GM19467 (cell line): ENCODE data around the gene AK5.
"Not testable (repeated sequence)": the region's sequence is repeated elsewhere in the genome, so short reads cannot be mapped to it uniquely, and the experiment has no call there.

ENCODE experiments used
- ATAC-seq: cut with Tn5 transposase; IDR thresholded peaks from one replicate; pipeline ENCODE4 v1.9.1; 2021; ENCODE audit warnings: mild to moderate bottlenecking, moderate library complexity; ENCODE audit not compliant: unreplicated experiment

Gene AK5

GRCh38 chr1:77283701-77284425 is 2.0 kb downstream of the AK5 start:
- no peak for ATAC-seq

- ATAC-seq, result no peak
Observed at GRCh38 chr1:77287535-77287934, 5.7 kb downstream of the AK5 start.

DNA sequence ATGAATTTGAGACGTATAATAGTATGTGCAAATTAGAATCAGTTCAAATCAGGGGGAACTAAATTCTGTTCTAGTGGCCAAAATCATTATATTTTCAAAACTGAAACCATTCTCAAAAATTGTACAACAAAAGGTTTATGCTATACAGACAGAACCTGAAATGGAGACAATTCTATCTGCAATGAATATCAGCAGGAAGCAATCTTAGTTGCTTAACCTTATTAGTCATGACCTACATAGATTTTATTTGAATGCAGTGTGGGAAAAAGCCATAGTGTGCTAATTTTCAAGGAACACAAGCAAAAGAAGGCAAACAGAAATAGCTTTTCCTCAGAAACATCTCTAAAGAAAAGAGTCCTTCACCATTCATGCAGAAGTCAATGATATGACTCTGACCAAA is 6.5 kb downstream of the AK5 start:
- no peak for ATAC-seq

- no peak for ATAC-seq
Observed at GRCh38 chr1:77290576-77290975, 8.8 kb downstream of the AK5 start.

- ATAC-seq, result no peak
Observed at GRCh38 chr1:77292551-77292950, 10.7 kb downstream of the AK5 start.

DNA sequence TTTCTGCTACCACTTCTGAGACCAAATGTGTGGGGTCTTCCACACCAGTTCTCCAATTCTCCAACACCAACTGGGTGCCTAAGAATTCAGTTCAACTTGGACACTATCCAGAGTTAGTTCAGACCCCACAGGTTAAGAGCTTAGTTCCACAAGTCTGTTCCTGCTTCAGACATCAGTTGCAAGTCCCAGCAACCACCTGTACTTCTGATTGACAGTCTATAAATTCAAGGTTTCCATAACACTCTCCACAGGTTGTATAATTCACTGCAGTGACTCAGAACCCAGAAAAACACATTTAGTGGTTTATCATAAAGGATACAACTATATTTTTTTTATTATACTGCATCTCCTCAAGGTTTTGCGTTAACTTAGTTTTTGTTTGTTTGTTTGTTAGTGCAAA is 18.7 kb downstream of the AK5 start:
- no peak for ATAC-seq

DNA sequence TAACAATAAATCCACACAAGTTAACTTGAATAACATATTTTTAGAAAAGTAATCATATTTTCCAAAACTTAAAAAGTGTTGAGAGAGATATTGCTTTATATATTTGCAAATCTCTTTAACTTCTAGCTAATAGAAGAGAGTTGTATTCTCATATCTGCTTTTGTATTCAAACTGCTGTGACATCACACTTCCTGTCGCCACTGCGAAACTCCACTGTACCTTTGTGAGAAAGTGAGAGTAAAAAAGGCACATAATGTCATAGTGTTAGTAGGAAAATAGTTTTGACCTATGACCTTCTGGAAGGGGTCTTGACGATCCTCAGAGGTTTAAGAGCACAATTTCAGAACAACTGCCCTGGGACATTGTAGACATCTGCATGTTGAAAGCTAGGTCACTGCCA is 21.6 kb downstream of the AK5 start:
- no peak for ATAC-seq

GRCh38 chr1:77308889-77309621 is 27.2 kb downstream of the AK5 start:
- no peak for ATAC-seq

GRCh38 chr1:77310924-77311323 is 29.1 kb downstream of the AK5 start:
- ATAC-seq, result no peak

GRCh38 chr1:77312364-77312763 is 30.5 kb downstream of the AK5 start:
- ATAC-seq, result not testable (repeated sequence)

GRCh38 chr1:77313491-77313890 is 31.7 kb downstream of the AK5 start:
- ATAC-seq, result peak; percentile 82

- no peak for ATAC-seq
Observed at GRCh38 chr1:77316006-77316405, 34.2 kb downstream of the AK5 start.

GRCh38 chr1:77316966-77317365 is 35.1 kb downstream of the AK5 start:
- ATAC-seq, result no peak

GRCh38 chr1:77319036-77319705 is 37.4 kb downstream of the AK5 start:
- no peak for ATAC-seq

DNA sequence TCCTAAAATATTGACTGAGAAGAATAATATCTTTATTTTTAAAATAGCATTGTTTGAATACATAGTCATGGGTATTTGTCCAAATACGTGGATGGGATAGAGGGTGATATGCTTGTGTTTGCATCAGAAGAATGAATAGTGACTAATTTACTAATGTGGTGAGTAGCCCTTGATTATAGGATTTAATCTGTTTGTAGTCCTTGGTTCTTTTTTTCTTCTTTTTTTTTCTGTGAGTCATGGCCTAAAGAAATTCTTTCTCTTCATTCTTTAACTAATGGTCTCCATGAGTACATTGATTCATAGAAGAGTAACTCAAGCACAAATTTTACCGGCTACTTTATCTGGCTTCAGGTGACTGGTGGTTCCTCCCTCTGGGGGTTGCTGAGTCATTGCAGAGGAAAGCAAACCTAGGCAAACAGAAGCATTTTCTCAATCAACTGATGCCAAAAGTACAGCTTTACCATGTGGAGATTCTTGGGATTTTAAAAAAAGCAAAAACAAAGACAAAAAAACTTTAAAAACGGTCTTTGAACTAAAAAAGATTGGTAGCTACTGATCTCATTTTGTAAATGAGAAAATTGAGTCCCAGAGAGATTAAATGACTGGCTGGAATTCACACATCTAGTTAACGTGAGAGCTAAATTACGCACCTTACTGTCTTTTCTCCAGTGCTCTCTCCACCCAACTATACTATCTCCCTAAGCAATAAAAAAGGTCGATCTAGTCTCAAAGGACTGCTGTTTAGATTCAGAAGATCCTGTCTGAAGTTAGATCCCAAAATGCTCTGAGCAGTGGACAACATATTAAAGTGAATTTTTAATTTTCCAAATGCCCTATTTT is 40.5 kb downstream of the AK5 start:
- no peak for ATAC-seq

DNA sequence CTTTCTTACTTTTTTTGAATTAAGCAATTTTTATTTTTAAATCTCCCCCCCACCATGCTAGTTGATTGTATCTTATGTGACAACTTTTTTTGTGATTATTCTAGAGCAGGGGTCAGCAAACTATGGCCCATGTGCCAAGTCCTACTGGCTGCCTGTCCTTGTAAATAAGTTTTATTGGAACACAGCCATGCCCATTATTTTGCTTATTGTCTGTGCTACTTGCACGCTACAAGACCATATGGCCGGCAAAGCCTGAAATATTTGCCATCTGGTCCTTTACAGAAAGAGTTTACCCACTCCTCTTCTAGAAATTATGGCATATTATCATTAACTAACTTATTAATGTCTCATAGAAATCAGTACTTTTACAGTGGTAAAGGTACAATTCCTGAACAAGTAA is 51.7 kb downstream of the AK5 start:
- no peak for ATAC-seq

DNA sequence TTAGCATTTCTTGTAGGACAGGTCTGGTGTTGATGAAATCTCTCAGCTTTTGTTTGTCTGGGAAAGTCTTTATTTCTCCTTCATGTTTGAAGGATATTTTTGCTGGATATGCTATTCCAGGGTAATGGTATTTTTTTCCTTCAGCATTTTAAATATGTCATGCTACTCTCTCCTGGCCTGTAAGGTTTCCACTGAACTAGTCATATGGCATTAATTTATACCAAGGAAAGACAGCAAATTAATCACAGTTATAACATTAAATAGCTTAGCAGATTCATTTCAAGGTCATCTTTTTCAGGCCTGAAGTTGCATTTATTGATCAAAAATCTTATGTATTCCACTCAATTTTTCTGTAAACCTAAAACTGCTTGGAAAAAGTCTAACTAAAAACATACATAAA is 54.9 kb downstream of the AK5 start:
- no peak for ATAC-seq

DNA sequence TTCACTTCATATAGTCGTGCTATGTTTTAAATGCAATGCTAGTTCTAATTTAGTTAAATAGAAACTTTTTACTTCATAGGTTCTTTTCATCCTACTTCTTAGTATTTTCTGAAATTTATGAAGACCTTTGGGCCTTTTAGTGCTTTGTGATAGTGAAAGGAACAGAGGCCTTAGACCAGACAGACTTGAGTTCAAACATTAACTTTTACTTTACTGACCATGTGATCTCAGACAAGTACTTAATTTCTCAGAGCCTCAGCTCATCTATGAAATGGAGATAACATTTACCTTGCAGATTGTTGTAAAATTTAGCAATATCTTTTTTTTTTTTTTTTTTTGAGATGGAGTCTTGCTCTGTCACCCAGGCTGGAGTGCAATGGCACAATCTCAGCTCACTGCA is 57.5 kb downstream of the AK5 start:
- ATAC-seq, result no peak

- no peak for ATAC-seq
Observed at GRCh38 chr1:77341195-77341594, 59.4 kb downstream of the AK5 start.

GRCh38 chr1:77342745-77343144 is 60.9 kb downstream of the AK5 start:
- no peak for ATAC-seq

- ATAC-seq, result no peak
Observed at GRCh38 chr1:77347646-77348045, 65.8 kb downstream of the AK5 start.
